Lung (tissue), 12 donors: ENCODE results near the gene NFATC1. TPM values are rescaled to one million over a fixed set of nuclear protein-coding genes. Genes with fewer than 3 reads are reported as not detected.

Experiments
- ATAC-seq: fragments of 200-7000 bp; cut with Tn5 transposase; one replicate; pipeline ENCODE4 v1.9.1; 2020; ENCODE audit warnings: moderate number of reproducible peaks; ENCODE audit not compliant: insufficient read depth, low FRiP score
- DNase-seq, 3 donors: peaks; one replicate each; pipeline ENCODE4 v3.0.0-alpha.2; 2013 to 2017
- H3K27ac ChIP-seq, 2 donors: one replicate each; pipeline ENCODE4 v1.5.1; 2013; ENCODE audit warnings: mild to moderate bottlenecking in 2 of 2, moderate library complexity in 2 of 2, control low read depth in 1 of 2, inconsistent platforms in 1 of 2, low read depth in 1 of 2, low read length in 1 of 2
- H3K27me3 ChIP-seq, 3 donors: one replicate each; pipeline ENCODE4 v1.5.1; 2013; ENCODE audit warnings: low read length in 2 of 3; ENCODE audit not compliant: control insufficient read depth in 3 of 3, insufficient read depth in 3 of 3
- H3K36me3 ChIP-seq, 4 donors: one replicate each; pipeline ENCODE4 v1.5.1; 2013; ENCODE audit warnings: low read length in 4 of 4, mild to moderate bottlenecking in 1 of 4, moderate library complexity in 1 of 4; ENCODE audit not compliant: control insufficient read depth in 4 of 4, insufficient read depth in 4 of 4
- H3K4me1 ChIP-seq, 5 donors: one replicate each; pipeline ENCODE4 v1.5.1; 2013; ENCODE audit warnings: low read length in 5 of 5, mild to moderate bottlenecking in 2 of 5, moderate library complexity in 1 of 5; ENCODE audit not compliant: control insufficient read depth in 5 of 5, insufficient read depth in 5 of 5
- H3K4me3 ChIP-seq: one replicate; pipeline ENCODE4 v1.5.1; 2013; ENCODE audit warnings: mild to moderate bottlenecking, control low read depth, moderate library complexity
- H3K9ac ChIP-seq, 2 donors: one replicate each; pipeline ENCODE4 v1.5.1; 2013; ENCODE audit warnings: low read length in 2 of 2, control low read depth in 1 of 2; ENCODE audit not compliant: insufficient read depth in 1 of 2
- H3K9me3 ChIP-seq, 4 donors: one replicate each; pipeline ENCODE4 v1.5.1; 2013; ENCODE audit warnings: low read length in 3 of 4, mild to moderate bottlenecking in 1 of 4, moderate library complexity in 1 of 4; ENCODE audit not compliant: control insufficient read depth in 4 of 4, insufficient read depth in 3 of 4
- CTCF ChIP-seq: IDR thresholded peaks from 2 replicates; pipeline ENCODE4 v1.5.1; 2012; ENCODE audit warnings: mild to moderate bottlenecking; ENCODE audit errors: control extremely low read depth, extremely low read depth
- WGBS, 2 donors: extraction: QIAGEN DNeasy Blood & Tissue Kit; methylation state at CpG; one replicate each; pipeline ENCODE4 v1.1.7; 2013; 5-methylcytosine and 5-hydroxymethylcytosine counted together
- polyA plus RNA-seq, 2 donors: library from polyadenylated mRNA; stranded (reverse); fragments of 200-250 nt; gene quantifications; one replicate each; pipeline ENCODE4 v1.2.1, GENCODE V29; 2013
- total RNA-seq, 2 donors: library from RNA; depleted of rRNA in 1 of 2; stranded (reverse); fragments of >200 nt in 1 of 2; gene quantifications; one replicate each; pipeline ENCODE4 v1.2.1, GENCODE V29; 2014 to 2021
- donor health status: control.
- donor health status: control.
- donor health status: Bipolar disorder and iron deficiency.
- donor health status: healthy.
- donor health status: DM: yes; HTN: yes; CAD: no.

Gene NFATC1
- total and polyA plus RNA-seq, 4 donors: 8.6 to 25.5 (median 12.9) TPM

DNA sequence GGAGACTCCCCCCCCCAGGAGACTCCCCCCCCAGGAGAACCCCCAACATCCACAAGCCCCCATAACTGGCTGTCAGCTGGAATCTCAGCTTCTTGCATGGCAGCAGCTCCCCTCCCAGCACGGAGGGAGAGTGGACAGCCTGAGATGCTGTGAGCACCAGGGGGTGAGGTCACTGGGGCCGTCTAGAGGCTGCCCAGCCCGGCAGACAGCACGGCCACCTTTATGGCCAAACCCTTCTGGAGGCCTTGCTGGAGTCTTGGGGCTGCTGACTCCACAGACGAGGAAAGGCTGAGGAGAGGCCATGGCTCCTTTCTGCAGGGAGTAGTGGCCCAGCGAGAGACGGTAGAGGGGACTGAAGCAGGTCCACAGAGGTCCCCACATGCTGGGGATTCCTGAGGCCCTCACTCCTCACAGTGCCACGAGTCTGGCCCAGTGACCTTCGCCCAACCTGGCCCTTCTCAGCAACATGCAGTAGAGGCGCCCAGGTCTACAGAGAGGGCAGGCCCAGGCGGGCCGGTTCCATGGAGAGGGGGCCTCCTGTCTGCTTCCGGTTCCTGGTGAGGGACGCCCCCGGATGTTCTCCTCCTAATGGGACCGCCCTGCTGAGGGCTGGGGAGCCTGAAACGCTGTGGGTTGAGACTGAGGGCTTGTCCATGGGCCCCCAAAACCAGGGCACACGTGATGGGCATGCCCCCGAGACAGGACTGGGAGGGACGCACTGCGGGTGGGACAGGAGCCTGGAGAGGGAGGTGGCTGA, 161.3 kb downstream of the NFATC1 start:
- 78 to 85% methylated on average over 21 of the region's 21 CpGs for WGBS, 2 donors
- Histone ChIP-seq H3K27ac (no peak overlapping the region), H3K36me3 (no peaks in the 10 kb centered on the region), H3K9ac (no peak overlapping the region), H3K4me3 (no peak overlapping the region), H3K27me3 (no peaks in the 10 kb centered on the region), H3K4me1 (no peaks in the 10 kb centered on the region), H3K9me3 (peaks cover 0 to 3% (median 0%) of the 10 kb centered on the region in 4 donors)
- ATAC-seq (no peak), DNase-seq (no peak)
- no peak for TF ChIP-seq CTCF

DNA sequence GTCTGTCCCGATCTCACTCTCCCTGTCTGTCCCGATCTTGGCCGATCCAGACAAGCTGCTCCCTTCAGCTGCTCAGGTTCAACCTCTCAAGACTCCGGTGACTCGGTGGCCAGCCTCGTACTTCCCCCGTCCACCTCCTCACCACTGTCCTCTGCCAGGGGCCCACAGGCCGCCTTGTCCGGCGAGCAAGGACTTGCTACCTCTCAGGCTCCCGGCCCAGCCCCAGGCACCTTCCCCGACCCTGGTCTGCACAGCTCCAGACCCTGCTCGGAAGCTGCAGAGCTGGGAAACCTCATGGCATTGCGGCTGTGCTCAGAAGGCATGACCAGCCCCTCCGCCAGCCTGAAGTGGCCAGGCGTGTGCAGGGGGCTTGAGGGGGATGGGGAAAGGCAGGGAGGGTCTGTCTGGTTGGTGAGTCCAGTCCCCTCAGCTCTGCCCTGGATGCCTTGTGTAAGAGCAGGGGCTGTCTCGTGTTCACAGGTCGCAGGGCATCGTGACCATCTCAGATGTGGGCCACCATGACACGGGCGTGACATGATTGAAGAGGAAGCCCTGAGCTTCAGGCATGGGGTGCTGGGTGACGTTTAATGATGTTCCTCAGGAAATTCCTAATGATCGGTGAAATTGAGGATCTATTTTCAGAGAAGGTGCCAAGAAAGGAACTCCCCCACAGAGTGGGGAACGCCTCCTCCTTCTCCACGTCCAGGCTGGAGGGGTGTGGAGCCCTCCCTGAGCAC, 162.6 kb downstream of the NFATC1 start:
- no peak for ATAC-seq
- Histone ChIP-seq H3K36me3 (no peaks in the 10 kb centered on the region), H3K9me3 (peaks cover 0 to 3% (median 0%) of the 10 kb centered on the region in 4 donors), H3K9ac (no peak overlapping the region), H3K4me3 (no peak overlapping the region), H3K4me1 (no peaks in the 10 kb centered on the region), H3K27ac (no peak overlapping the region), H3K27me3 (no peaks in the 10 kb centered on the region)
- 87 to 89% methylated on average over 25 of the region's 25 CpGs for WGBS, 2 donors
- no peak for TF ChIP-seq CTCF
- no peak for DNase-seq

DNA sequence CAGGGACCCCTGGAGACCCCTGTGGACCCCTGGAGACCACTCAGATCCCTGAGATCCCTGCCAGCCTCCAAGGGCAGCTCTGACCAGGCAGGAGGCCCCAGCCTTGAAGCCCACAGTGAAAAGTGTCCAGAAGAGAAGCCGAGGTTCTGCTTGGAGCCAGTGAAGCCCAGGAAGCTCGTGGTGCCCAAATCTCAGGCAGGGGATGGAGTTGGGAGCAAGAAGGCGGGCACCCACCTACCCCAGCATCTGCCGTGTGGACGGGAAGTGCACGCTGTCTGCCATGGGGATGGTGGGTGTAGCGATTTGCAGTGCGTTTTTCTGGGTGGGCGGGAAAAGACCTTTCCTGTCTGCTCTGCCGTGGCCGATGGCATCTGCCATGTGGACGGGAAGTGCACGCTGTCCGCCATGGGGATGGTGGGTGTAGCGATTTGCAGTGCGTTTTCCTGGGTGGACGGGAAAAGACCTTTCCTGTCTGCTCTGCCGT, 163.2 kb downstream of the NFATC1 start:
- DNase-seq: no peak
- 92 to 95% methylated on average over 18 of the region's 18 CpGs for WGBS, 2 donors

More for the DNA sequence above, 163.2 kb downstream of the NFATC1 start:
- H3K9ac ChIP-seq: no peak overlapping the region
- H3K27ac ChIP-seq: no peak overlapping the region
- no peaks in the 10 kb centered on the region for H3K4me1 ChIP-seq
- peaks cover 0 to 3% (median 0%) of the 10 kb centered on the region in 4 donors for H3K9me3 ChIP-seq
- ATAC-seq: no peak
- H3K4me3 ChIP-seq: no peak overlapping the region
- no peaks in the 10 kb centered on the region for H3K36me3 ChIP-seq
- H3K27me3 ChIP-seq: no peaks in the 10 kb centered on the region
- TF ChIP-seq CTCF: no peak
